VCaP (cell line): ENCODE results near the gene NGF.

Experiments used
- H3K27ac ChIP-seq: fragments of 450-650 bp; 2 replicates; pipeline ENCODE4 v1.5.1; 2017
- TF ChIP-seq, protein P1 (sequence below): fragments of 450-650 bp; conservative IDR thresholded peaks from 2 replicates; pipeline ENCODE4 v1.5.1; 2017; ENCODE audit warnings: mild to moderate bottlenecking, moderate library complexity

Gene NGF

DNA sequence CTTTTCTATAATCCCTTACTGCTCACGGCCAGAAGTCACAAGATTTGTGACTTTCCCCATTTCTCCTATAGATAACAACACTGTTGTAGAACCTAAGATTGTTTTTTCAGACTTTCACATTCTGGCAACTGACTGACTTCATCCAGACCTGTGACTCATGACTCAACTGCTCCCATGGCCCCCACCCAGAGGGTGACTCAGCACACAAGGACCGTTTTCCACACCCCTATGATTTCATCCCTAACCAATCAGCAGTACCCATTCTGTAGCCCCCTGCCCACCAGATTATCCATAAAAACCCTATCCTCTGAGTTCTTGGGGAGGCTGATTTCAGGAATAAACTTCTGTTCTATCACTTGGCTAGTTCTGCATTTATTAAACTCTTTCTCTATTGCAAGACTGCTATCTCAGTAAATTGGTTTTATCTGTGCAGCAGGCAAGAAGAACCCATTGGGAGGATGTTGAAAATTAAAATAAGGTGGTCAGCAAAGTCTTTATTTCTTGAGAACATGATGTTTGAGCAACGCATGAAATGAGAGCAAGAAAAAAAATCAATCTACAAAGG, 79.7 kb downstream of the NGF start:
- TF ChIP-seq, protein P1, sequence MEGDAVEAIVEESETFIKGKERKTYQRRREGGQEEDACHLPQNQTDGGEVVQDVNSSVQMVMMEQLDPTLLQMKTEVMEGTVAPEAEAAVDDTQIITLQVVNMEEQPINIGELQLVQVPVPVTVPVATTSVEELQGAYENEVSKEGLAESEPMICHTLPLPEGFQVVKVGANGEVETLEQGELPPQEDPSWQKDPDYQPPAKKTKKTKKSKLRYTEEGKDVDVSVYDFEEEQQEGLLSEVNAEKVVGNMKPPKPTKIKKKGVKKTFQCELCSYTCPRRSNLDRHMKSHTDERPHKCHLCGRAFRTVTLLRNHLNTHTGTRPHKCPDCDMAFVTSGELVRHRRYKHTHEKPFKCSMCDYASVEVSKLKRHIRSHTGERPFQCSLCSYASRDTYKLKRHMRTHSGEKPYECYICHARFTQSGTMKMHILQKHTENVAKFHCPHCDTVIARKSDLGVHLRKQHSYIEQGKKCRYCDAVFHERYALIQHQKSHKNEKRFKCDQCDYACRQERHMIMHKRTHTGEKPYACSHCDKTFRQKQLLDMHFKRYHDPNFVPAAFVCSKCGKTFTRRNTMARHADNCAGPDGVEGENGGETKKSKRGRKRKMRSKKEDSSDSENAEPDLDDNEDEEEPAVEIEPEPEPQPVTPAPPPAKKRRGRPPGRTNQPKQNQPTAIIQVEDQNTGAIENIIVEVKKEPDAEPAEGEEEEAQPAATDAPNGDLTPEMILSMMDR = no peak

DNA sequence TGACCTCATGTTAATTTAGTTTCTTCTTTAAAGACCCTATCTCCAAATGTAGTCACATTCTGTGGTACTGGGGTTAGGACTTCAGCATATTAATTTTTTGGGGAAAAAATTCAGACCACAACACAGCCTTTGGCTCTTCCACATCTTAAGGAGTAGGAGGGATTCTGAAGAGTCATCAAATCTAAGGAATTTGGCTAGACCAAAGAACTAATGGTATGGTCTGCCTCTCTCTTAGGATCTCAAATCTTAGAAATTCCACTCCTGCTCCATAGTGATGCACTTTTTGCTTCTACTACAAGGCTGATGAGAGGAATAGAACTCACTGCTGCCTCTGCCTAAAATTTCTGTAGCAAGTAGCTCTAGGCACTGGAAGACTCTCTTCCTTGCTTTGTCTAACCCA, 80.5 kb downstream of the NGF start:
- H3K27ac ChIP-seq = no peak overlapping the region
- TF ChIP-seq, protein P1 = no peak

More for the DNA sequence above, 79.7 kb downstream of the NGF start:
- no peak overlapping the region for H3K27ac ChIP-seq

DNA sequence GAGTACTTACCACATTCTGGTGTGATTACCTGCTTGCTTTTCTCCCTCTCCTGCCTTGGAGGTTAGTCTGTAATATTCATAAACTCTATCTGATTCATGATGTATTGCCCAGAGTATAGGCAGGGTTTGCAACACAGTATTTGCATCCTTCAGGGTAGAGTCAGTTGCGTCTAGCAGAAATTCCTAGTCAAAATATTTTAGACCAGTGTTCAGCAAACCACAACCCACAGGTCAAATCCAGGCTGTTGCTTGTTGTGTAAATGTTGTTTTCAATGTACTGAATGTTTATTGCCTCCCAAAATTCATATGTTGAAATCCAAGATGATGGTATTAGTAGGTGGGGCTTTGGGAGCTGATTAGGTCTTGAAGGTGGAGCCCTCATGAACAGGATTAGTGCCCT, 82.9 kb downstream of the NGF start:
- TF ChIP-seq, protein P1 = no peak
- H3K27ac ChIP-seq = no peak overlapping the region

DNA sequence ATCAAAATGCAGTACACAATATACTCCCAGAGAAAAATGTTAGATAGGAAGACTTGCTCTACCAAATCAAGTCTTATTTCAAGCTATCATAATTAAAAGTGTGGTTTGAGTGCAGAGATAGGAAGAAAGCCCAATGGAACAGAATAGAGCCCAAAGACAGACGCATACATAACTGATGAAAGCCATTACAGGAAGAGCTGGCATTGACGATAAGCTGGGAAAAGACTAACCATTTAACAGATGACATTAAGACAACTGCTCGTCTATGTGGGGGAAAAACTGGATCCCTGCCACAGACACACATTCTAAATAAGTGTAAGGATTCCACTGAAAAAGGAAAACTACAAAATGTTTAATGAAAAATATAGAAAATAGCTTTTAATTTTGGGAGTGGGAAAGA, 85.5 kb downstream of the NGF start:
- no peak overlapping the region for H3K27ac ChIP-seq
- TF ChIP-seq, protein P1 = no peak

DNA sequence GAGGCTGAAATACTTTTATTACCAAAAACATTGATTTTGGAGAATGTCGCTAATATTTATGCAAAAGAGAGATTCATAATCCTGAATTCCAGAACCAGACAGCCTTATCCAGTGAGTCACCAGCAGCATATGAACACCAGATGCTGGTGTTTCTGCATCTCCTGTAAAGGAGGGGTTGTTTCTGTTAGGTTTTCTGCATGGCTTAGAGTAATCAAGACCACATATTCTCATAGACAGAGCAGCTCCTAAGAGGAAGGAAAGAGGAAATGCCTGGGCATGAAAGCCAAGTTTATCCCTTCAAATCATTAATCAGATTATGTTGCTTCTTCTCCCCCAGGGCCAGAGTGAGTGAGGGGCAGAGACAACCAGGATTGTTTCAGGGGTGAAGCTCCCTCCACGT, 86.2 kb downstream of the NGF start:
- TF ChIP-seq, protein P1 = no peak
- H3K27ac ChIP-seq = no peak overlapping the region

DNA sequence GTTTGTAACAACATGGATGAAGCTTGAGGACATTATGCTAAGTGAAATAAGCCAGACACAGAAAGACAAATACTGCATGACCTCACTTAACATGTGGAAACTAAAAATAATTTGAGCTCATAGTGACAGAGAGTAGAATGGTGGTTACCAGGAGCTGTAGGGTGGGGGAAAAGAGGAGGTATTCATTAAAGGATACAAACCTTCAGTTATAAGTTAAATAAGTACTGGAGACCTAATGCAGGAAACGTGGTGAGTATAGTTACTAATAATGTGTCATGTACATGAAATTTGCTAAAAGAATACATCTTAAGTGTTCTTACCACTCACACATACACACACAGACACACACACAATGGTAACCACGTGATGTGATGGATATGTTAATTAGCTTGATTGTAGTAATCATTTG, 86.7 kb downstream of the NGF start:
- no peak overlapping the region for H3K27ac ChIP-seq
- TF ChIP-seq, protein P1 = no peak

DNA sequence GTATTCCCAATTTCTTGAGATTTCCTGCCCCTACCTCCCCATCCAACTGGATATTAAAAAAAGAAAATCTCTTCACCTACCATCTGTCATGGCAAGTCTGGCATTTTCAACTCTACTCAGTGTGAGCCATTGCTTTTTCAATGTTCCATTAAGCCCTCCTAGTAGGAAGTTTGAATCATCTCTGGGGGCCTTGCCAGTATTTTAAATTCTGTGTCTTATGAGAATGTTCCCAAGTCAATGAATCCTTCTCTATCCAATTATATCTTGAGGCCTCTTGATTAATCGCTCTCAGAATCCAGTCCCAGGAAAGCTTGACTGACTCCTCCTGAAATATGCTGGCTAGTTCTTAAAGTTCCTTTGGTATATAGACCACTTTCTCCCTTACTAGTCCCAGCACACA, 91.5 kb downstream of the NGF start:
- TF ChIP-seq, protein P1 = no peak
- no peak overlapping the region for H3K27ac ChIP-seq
